ENCODE measurements around the gene NTRK2. TPM values are rescaled to one million over a fixed set of nuclear protein-coding genes. Genes with fewer than 3 reads are reported as not detected.

The NTRK2 gene
- total RNA-seq, 2 experiments from 2014 or later: 0.12 to 2.9 TPM

- CTCF ChIA-PET: no interaction called here
- no peaks in the 10 kb centered on the region for H3K36me3 Mint-ChIP-seq
- H3K9me3 Mint-ChIP-seq (ENCODE audit: low read depth): no peaks in the 10 kb centered on the region
- DNase-seq (no peak), ATAC-seq (no peak)
- H3K27ac Mint-ChIP-seq: no peak overlapping the region
- H3K27me3 Mint-ChIP-seq: peaks cover 3% of the 10 kb centered on the region
- no peak overlapping the region for H3K4me3 Mint-ChIP-seq
- no peaks in the 10 kb centered on the region for H3K4me1 Mint-ChIP-seq
Observed at GRCh38 chr9:84983749-84984148, 314.2 kb downstream of the NTRK2 start.

GRCh38 chr9:84988621-84989020 is 319.1 kb downstream of the NTRK2 start:
- peaks cover 3% of the 10 kb centered on the region for H3K27me3 Mint-ChIP-seq
- DNase-seq: no peak
- ATAC-seq: no peak
- no peaks in the 10 kb centered on the region for H3K9me3 Mint-ChIP-seq (ENCODE audit: low read depth)
- CTCF ChIA-PET: no interaction called here
- no peaks in the 10 kb centered on the region for H3K4me1 Mint-ChIP-seq
- no peak overlapping the region for H3K27ac Mint-ChIP-seq
- no peak overlapping the region for H3K4me3 Mint-ChIP-seq
- H3K36me3 Mint-ChIP-seq: no peaks in the 10 kb centered on the region

- CTCF ChIA-PET: no interaction called here
- H3K4me3 Mint-ChIP-seq: no peak overlapping the region
- peaks cover 3% of the 10 kb centered on the region for H3K27me3 Mint-ChIP-seq
- no peak overlapping the region for H3K27ac Mint-ChIP-seq
- ATAC-seq (no peak), DNase-seq (no peak)
- no peaks in the 10 kb centered on the region for H3K4me1 Mint-ChIP-seq
- no peaks in the 10 kb centered on the region for H3K36me3 Mint-ChIP-seq
- H3K9me3 Mint-ChIP-seq (ENCODE audit: low read depth): no peaks in the 10 kb centered on the region
Observed at GRCh38 chr9:84990416-84990815, 320.9 kb downstream of the NTRK2 start.

- DNase-seq (no peak), ATAC-seq (no peak)
- Mint-ChIP-seq H3K4me1 (no peaks in the 10 kb centered on the region), H3K36me3 (no peaks in the 10 kb centered on the region), H3K4me3 (no peak overlapping the region), H3K27me3 (peaks cover 3% of the 10 kb centered on the region), H3K27ac (no peak overlapping the region), H3K9me3 (ENCODE audit: low read depth) (no peaks in the 10 kb centered on the region)
- CTCF ChIA-PET: no interaction called here
Observed at GRCh38 chr9:84990850-84991513, 321.5 kb downstream of the NTRK2 start.

GRCh38 chr9:84991514-84991870 is 322.0 kb downstream of the NTRK2 start:
- CTCF ChIA-PET: no interaction called here
- H3K4me3 Mint-ChIP-seq: no peak overlapping the region
- no peaks in the 10 kb centered on the region for H3K9me3 Mint-ChIP-seq (ENCODE audit: low read depth)
- H3K4me1 Mint-ChIP-seq: no peaks in the 10 kb centered on the region
- ATAC-seq: no peak
- H3K27ac Mint-ChIP-seq: no peak overlapping the region
- no peak for DNase-seq
- H3K36me3 Mint-ChIP-seq: no peaks in the 10 kb centered on the region
- H3K27me3 Mint-ChIP-seq: peaks cover 3% of the 10 kb centered on the region

- Mint-ChIP-seq H3K4me3 (no peak overlapping the region), H3K4me1 (no peaks in the 10 kb centered on the region), H3K9me3 (ENCODE audit: low read depth) (no peaks in the 10 kb centered on the region), H3K36me3 (no peaks in the 10 kb centered on the region), H3K27ac (no peak overlapping the region), H3K27me3 (peaks cover 3% of the 10 kb centered on the region)
- ATAC-seq (no peak), DNase-seq (no peak)
- CTCF ChIA-PET: no interaction called here
Observed at GRCh38 chr9:84992381-84992780, 322.9 kb downstream of the NTRK2 start.

- H3K9me3 Mint-ChIP-seq (ENCODE audit: low read depth): no peaks in the 10 kb centered on the region
- ATAC-seq (no peak), DNase-seq (no peak)
- no peaks in the 10 kb centered on the region for H3K36me3 Mint-ChIP-seq
- no peak overlapping the region for H3K27ac Mint-ChIP-seq
- peaks cover 3% of the 10 kb centered on the region for H3K27me3 Mint-ChIP-seq
- no peaks in the 10 kb centered on the region for H3K4me1 Mint-ChIP-seq
- H3K4me3 Mint-ChIP-seq: no peak overlapping the region
- CTCF ChIA-PET: no interaction called here
Observed at GRCh38 chr9:84993105-84993504, 323.6 kb downstream of the NTRK2 start.

- DNase-seq (no peak), ATAC-seq (no peak)
- Mint-ChIP-seq H3K4me1 (no peaks in the 10 kb centered on the region), H3K27ac (no peak overlapping the region), H3K36me3 (no peaks in the 10 kb centered on the region), H3K4me3 (no peak overlapping the region), H3K9me3 (ENCODE audit: low read depth) (peaks cover 2% of the 10 kb centered on the region), H3K27me3 (no peaks in the 10 kb centered on the region)
- CTCF ChIA-PET: no interaction called here
Observed at GRCh38 chr9:84996029-84996428, 326.5 kb downstream of the NTRK2 start.

- ATAC-seq (no peak), DNase-seq (no peak)
- Mint-ChIP-seq H3K4me1 (no peaks in the 10 kb centered on the region), H3K27ac (no peak overlapping the region), H3K27me3 (no peaks in the 10 kb centered on the region), H3K36me3 (no peaks in the 10 kb centered on the region), H3K9me3 (ENCODE audit: low read depth) (peaks cover 2% of the 10 kb centered on the region), H3K4me3 (no peak overlapping the region)
- CTCF ChIA-PET: no interaction called here
Observed at GRCh38 chr9:84996716-84997115, 327.2 kb downstream of the NTRK2 start.

GRCh38 chr9:84997472-84997871 is 327.9 kb downstream of the NTRK2 start:
- CTCF ChIA-PET: interaction anchor here (0.5 kb wide), 1 partner anchor 265 kb away, joined by 3 read pairs; no protein-coding TSS in a partner anchor
- DNase-seq: no peak
- ATAC-seq: no peak

GRCh38 chr9:84998639-84999038 is 329.1 kb downstream of the NTRK2 start:
- Mint-ChIP-seq H3K9me3 (ENCODE audit: low read depth) (peaks cover 2% of the 10 kb centered on the region), H3K4me3 (no peak overlapping the region), H3K27me3 (no peaks in the 10 kb centered on the region), H3K27ac (no peak overlapping the region), H3K4me1 (no peaks in the 10 kb centered on the region), H3K36me3 (no peaks in the 10 kb centered on the region)
- ATAC-seq (no peak), DNase-seq (no peak)
- CTCF ChIA-PET: no interaction called here

More at GRCh38 chr9:84997472-84997871, 327.9 kb downstream of the NTRK2 start:
- no peaks in the 10 kb centered on the region for H3K27me3 Mint-ChIP-seq
- no peak overlapping the region for H3K27ac Mint-ChIP-seq
- H3K9me3 Mint-ChIP-seq (ENCODE audit: low read depth): peaks cover 2% of the 10 kb centered on the region
- no peaks in the 10 kb centered on the region for H3K36me3 Mint-ChIP-seq
- no peak overlapping the region for H3K4me3 Mint-ChIP-seq
- H3K4me1 Mint-ChIP-seq: no peaks in the 10 kb centered on the region

GRCh38 chr9:84999788-85000187 is 330.3 kb downstream of the NTRK2 start:
- H3K4me1 Mint-ChIP-seq: no peaks in the 10 kb centered on the region
- peaks cover 2% of the 10 kb centered on the region for H3K9me3 Mint-ChIP-seq (ENCODE audit: low read depth)
- CTCF ChIA-PET: no interaction called here
- H3K36me3 Mint-ChIP-seq: no peaks in the 10 kb centered on the region
- no peak overlapping the region for H3K4me3 Mint-ChIP-seq
- no peak overlapping the region for H3K27ac Mint-ChIP-seq
- H3K27me3 Mint-ChIP-seq: no peaks in the 10 kb centered on the region
- no peak for DNase-seq
- no peak for ATAC-seq

GRCh38 chr9:85001925-85002324 is 332.4 kb downstream of the NTRK2 start:
- Mint-ChIP-seq H3K36me3 (no peaks in the 10 kb centered on the region), H3K27me3 (no peaks in the 10 kb centered on the region), H3K4me3 (no peak overlapping the region), H3K9me3 (ENCODE audit: low read depth) (peaks cover 2% of the 10 kb centered on the region), H3K4me1 (no peaks in the 10 kb centered on the region), H3K27ac (no peak overlapping the region)
- ATAC-seq (no peak), DNase-seq (no peak)
- CTCF ChIA-PET: no interaction called here

- H3K27ac Mint-ChIP-seq: no peak overlapping the region
- no peaks in the 10 kb centered on the region for H3K36me3 Mint-ChIP-seq
- H3K4me3 Mint-ChIP-seq: no peak overlapping the region
- CTCF ChIA-PET: no interaction called here
- peaks cover 2% of the 10 kb centered on the region for H3K9me3 Mint-ChIP-seq (ENCODE audit: low read depth)
- DNase-seq (no peak), ATAC-seq (no peak)
- H3K4me1 Mint-ChIP-seq: no peaks in the 10 kb centered on the region
- no peaks in the 10 kb centered on the region for H3K27me3 Mint-ChIP-seq
Observed at GRCh38 chr9:85004818-85005413, 335.4 kb downstream of the NTRK2 start.

All from activated CD8-positive, alpha-beta memory T cell treated with anti-CD3 and anti-CD28 coated beads, Interleukin-2, amount 10 ng/mL, durations not matched to agents 7 days and 5 days (primary cell).